GM12872 (cell line): ENCODE data around the gene EED.

Experiments used
- TF ChIP-seq, protein P1 (sequence below): IDR thresholded peaks from 3 replicates; pipeline ENCODE4 v1.5.1; 2011; ENCODE audit warnings: low read depth, mild to moderate bottlenecking, low read length, moderate library complexity; ENCODE audit not compliant: insufficient read depth

EED gene

DNA sequence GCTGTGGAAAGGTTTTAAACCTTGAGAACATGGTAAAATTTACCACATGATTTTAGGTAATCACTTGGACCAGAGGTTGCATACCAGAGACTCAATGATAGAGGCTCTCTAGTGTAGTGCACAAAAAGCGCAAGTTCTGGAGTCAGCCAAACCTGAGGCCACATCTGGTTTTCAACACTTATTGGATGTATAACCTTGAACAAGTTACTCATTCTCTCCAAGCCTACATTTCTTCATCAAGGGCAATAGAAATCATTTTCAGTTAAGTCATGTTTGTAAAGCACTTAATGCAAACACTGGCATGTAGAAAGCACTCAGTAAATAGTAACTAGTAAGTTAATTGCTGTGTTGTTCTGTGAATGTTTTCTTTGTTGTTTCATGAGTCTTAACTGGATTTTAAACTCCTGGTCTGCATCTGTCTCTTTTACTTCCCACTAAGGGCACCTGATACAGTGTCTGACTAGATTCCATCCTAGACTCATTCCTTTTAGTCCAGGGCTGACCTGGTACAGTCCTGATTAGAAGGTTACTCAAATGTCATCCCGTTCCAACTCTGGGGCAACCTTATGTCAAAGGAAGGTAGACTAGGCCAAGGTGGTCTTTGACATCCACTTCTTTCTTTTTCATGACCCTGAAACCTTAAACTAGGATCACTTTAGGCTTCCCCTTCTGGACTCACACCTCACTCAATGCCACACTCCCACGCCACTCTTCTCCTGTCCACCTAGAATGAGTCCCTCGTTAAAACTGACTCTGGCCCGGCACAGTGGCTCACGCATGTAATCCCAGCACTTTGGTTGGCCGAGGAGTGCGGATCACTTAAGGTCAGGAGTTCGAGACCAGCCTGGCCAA, 34.5 kb upstream of the EED start:
- TF ChIP-seq, protein P1, sequence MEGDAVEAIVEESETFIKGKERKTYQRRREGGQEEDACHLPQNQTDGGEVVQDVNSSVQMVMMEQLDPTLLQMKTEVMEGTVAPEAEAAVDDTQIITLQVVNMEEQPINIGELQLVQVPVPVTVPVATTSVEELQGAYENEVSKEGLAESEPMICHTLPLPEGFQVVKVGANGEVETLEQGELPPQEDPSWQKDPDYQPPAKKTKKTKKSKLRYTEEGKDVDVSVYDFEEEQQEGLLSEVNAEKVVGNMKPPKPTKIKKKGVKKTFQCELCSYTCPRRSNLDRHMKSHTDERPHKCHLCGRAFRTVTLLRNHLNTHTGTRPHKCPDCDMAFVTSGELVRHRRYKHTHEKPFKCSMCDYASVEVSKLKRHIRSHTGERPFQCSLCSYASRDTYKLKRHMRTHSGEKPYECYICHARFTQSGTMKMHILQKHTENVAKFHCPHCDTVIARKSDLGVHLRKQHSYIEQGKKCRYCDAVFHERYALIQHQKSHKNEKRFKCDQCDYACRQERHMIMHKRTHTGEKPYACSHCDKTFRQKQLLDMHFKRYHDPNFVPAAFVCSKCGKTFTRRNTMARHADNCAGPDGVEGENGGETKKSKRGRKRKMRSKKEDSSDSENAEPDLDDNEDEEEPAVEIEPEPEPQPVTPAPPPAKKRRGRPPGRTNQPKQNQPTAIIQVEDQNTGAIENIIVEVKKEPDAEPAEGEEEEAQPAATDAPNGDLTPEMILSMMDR = no peak

DNA sequence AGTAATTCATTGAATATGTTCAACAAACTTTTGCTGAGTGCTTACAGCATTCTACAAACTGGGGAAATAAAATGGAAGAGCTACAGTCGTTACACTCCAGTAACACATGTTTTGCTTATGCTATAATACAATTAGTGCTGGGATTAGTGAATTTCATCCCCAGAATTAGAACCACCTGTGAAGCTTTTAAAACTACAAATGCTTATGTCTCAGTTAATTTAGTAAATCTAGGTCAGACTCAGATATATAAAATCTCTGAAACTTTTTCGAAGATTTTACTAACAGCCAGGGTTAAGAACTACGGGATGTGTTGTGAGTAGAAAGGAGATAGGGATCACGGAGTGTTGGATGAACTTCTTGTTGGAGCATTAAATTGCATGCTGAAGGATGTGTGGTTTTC, 33.7 kb upstream of the EED start:
- TF ChIP-seq, protein P1 = no peak

DNA sequence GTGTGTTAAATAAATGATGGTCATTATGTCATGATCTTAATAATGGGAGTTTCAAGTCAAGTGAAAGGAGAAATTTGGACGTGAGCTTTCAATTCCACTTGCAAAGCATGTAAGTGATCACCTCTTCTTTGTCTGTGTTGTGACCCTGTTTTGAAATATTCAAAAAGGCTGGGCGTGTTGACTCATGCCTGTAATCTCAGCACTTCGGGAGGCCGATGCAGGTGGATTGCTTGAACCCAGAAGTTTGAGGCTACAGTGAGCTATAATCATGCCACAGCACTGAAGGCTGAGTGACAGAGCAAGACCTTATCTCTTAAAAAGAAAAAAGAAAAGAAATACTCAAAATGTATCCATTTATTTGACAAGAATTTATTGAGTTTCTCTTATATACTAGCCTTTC, 32.9 kb upstream of the EED start:
- TF ChIP-seq, protein P1 = no peak

DNA sequence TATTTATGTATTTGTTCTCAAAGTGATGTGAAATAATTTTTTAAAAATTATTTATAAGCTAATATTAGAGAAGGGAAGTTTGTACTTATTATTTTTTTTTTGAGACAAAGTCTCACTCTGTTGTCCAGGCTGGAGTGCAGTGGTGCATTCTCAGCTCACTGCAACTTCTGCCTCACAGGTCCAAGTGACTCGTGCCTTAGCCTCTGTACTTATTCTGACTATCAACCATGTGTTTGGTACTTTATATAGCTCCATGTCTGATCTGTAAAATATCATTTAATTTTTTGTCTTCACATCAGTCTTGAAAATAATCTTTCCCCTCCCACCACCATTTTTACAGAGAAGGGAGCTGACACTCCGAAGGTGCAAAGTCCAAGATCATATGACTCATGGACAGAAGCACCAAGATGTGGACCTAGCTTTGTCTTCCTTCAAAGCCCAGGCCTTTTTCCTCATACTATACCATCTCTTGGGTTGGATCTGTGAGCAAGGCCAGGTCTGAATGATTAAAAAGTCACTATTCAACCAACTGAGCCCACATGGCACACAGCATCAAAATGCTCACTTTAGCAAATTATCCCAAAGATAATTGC, 32.4 kb upstream of the EED start:
- TF ChIP-seq, protein P1 = no peak

DNA sequence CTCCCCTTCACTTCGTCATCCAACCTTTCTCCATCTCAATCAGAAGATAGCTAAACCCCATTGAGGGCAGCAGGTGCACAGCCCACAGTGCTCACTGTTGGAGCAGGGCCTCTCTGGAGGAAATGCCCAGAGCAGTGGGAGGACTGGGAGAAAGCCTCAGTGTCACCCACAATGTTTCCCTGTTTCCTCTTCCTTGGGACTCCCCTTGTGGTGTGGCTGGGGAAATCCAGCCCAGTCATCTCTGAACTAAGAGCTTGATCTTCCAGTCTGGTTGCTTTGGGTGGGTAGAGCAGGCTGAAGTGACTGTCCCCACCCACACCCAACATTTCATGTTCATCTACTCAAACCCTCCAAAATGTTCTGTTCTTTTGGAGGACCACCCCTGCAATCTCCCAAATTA, 29.8 kb upstream of the EED start:
- TF ChIP-seq, protein P1 = 0 out of 3 replicates have a peak, but pooled peaks have one; percentile 16

DNA sequence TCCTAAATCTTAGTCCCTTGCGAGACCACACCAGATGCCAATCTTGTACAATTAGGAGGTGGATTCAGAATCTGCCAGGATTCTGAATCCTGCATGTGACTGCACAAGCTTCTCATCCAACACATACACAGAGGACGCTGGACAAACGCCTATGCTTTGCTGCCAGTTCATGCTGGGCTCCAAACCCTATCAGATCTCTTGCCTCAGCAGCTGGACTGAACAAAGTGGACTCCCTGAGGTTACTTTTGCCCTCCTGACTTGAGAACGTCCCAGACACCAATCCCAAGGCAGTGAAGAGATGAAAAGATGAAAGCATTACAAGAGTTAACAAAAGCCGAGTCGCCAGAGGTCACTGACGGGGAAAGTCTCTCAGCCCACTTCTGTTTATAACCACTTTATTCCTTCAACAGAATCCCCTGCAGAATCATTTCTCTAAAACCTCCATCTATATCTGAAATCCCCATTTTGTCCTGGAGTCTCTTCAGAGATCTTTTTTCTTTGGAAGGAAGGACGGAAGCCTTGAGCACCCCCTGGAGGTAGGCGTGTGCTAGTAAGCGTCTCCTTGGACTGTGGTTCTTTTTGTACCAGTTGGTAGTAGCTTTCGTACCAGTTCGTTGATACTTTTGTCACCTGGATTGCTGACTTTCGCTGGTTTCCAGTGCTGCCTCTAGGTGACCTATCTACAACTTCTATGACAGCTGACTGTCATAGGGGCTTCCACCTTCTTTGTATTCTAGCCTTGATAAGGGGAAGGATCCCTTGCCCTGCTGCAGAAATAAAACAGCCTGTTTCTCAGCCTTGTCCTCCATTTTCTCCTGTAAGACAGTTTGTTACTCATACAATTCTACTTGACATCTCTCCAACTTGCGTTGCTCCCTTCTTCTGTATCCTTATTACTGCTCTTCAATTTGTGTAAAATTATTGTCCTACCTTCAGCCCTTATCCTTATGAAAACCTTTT, 26.1 kb upstream of the EED start:
- TF ChIP-seq, protein P1 = peak; percentile 90
